Activated CD8-positive, alpha-beta memory T cell treated with anti-CD3 and anti-CD28 coated beads, Interleukin-2, amount 50 U/mL, for 1 hour (primary cell): ENCODE measurements around the gene WSCD2.
"Not testable (repeated sequence)": the region's sequence is repeated elsewhere in the genome, so short reads cannot be mapped to it uniquely, and the experiment has no call there.

Experiments used
- DNase-seq: peaks from one replicate; pipeline ENCODE4 v3.0.0-alpha.2; 2020; ENCODE audit errors: extremely low read depth

Gene WSCD2

DNA sequence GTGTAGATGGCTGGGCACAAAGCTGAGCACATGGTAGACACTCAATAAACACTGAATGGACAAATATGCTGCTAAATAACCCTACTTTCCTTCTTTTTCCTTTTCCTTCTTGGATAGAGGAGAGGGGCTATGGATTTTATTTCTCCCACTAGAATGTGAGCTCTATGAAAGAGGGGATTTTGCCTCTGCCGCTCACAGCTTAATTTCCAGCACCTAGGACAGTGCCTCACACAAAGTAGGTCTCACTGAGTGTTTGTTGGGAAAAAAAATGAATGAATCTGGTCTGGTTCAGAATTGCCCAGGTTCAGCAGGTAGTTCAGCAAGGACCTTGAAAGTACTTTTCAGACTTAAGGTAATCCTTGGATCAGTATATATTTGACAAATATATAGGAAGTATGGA lies 65.5 kb downstream of the WSCD2 start:
- DNase-seq, result no peak

DNA sequence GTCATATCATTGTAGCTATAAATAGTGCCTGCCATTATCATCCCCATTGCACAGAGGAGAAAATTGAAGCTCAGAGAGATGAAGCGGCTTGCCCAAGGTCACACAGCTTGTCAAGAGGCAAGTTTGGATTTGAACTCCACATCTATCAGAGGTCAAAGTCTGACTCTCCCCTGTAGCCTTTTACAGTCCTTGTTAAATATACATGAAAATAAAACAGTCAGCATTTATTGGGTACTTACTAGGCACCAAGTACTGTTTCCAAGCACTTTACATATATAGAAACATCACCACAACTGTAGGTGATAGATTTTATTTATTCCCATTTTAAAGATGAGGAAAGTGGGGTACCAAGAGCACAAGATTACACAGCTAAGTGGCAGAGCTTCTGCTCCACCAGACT lies 67.2 kb downstream of the WSCD2 start:
- no peak for DNase-seq

DNA sequence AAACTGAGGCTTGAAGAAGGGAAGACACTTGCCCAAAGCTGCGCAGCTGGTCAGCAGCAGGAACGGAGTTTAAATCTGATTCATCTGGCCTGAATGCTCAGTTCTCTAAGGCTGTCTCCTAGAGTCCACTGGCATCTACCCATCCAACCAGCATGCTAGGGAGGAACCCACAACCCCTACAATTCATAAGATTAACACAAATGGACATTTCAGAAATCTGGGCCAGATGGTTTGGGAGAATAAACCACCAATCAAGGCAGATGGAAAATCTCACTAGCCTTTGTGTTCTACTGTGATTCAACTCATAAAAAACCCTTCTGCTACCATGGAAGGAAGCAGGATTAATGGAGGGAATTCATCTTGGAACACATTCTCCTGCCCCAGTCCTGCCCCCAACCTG lies 67.8 kb downstream of the WSCD2 start:
- DNase-seq, result no peak

DNA sequence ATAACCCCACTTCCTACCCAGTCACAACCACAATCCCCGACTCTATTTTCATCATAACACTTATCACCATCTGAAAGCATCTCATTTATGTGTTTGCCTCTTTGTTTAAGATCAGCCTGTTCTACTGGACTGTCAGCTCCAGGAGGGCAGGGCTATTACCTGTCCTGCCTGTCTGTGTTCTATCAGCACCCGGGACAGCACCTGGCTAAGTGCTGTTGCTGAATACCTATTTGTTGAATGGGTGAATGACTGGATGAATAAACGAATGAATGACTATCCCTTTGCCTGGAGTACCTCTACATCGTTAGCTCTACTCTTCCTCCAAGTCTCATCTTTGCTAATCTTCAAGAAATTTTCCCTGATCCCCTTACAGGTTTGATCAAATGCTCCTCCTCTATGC lies 69.0 kb downstream of the WSCD2 start:
- no peak for DNase-seq

DNA sequence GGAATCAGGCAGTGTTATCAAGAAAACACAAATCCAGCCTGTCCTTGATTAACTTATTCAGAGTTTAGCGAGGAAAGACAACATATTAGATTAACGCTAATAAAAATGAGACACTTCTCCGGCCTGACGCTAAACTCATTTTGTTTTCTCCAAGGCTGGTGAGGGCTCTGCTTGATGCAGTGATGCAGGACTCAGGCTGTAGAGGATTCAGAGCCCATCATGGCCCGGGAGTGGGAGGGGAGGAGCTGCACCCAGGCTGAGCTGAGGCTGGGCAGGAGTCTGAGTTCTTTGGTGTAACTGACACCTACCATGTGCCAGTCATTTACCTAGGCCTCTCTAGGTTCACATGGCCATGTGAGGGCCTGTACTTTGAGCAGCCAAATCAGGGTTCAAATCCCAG lies 70.0 kb downstream of the WSCD2 start:
- DNase-seq, result no peak

DNA sequence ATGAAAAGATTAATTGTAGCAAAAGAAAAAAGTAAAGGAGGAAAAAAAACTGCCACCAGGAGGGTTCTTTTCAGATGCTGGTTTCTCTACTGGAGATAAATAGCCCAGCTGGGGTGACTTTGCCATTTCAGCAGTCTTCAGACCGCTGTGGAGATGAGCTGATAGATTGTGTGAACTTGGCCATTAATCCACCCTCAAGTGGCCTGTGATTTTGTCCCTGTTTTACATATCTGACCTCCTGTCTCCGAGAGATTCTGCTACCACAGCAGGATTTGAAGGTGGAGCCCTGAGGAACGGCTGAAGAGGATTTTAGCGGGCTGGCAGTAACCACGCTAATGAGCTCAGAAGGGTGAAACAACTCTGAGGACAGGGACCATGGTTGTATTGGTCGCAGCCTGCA lies 72.7 kb downstream of the WSCD2 start:
- no peak for DNase-seq

DNA sequence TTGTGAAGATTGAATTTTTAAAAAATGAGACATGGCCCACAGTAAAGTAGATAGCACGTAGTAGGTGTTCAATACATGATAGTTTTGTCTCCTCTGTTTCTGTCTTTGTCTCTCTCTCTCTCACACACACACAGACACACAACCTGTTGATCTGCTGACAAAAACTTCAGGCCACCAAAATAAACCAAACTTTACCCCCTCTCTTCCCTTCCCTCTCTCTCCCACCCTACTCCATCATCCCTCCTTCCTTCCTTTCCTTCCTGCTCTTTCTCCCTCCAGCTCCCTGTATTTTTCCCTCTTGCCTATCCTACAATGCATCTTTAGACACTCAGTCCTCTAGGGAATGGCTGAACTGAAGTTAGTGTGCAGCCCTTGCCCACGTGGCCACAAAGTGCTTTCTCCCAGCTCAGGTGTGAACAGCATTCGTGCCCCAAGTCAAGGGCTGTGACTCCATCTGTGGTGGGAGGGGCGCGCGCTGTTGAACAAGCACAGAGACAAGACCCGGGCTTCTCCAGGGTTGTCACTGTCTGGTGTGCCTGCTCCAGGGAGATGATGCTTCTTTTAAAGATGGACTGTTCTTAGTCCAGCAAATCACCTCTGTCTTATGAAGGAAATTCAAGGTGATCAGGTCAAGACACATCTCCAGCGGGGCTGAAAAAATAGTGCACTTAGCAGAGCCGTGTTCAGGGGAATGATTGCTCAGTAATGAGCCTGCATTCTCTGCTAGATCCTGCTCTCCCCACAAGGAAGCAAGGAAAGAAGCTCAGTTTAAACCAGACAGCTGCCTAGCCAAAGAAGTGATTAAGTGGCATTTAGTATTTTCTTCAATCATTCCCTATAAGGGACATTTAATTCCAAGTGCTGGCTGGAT lies 75.3 kb downstream of the WSCD2 start:
- no peak for DNase-seq

DNA sequence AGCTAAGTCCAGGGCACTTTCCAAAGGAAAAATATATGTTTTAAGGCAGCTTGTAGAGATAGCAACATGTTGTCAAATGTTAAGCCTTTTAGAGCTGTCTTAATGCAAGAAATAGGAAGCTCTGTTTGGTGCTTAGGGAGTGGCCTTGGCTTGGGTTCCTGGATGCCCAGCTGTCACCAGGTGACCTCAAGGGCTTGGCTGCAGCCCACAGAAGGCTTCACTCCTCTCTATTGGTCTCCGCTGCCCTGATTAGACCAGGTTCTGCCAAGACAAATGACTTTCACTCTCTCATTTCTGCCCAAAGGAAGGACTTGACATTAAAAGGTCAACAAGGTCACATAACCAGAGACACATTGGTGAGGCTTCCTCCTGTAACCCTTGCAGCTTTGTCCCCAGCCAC lies 76.8 kb downstream of the WSCD2 start:
- no peak for DNase-seq

DNA sequence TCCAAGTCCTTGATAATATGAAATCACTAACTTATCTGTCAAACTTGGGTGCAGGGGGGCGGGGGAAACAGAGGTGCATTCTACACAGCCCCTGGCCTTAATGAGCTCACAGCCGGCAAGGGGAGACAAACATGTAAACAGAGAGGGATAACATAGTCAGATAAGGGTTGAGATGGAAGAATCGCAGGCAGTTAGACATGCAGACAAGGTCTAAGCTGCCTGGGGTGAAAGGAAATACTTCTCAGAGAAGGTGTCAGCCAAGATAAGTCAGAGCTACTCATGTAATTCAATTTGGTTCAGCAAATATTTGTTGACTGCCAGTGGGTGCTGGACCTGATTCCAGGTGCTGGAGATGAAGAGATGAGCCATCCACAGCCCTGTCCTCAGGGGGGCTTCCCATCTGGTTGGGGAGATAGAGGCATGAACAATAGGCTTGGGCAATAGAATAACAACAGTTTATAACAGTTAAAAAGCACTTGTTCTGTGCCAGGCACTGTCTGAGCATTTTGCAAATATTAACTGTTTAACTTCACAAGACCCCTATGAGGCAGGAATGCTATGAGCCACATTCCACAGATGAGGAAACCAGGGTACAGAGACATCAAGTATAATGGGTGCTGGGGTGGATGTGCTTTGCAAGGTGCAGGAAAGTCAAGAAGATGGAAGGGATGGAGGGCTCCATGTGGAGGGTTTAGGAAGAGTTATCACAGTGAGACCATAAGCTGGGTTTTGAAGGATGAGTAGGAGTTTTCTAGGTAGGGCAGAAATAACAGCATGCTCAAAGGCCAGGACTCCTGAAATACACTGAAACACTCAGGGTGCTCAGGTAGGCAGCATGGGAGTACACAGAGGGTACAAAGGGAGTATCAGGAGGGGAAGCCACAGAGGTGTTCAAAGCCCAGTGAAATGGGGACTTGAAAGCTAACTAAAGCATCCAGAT lies 79.0 kb downstream of the WSCD2 start:
- DNase-seq, result no peak

DNA sequence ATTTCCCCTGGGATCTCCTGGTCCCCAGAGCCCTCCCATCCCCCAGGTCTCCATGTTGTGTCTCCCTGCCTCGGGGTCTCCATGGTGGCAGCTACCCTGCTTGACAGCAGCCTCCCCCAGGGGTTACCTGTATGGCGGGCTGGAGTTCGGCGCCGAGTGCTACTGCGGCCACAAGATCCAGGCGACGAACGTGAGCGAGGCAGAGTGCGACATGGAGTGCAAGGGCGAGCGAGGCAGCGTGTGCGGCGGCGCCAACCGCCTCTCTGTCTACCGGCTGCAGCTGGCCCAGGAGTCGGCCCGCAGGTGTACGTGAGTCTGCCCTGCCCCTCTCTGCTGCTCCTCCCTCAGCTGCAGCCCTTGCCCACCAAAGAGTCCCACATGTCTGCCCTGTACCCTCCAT lies 80.9 kb downstream of the WSCD2 start:
- DNase-seq, result no peak

DNA sequence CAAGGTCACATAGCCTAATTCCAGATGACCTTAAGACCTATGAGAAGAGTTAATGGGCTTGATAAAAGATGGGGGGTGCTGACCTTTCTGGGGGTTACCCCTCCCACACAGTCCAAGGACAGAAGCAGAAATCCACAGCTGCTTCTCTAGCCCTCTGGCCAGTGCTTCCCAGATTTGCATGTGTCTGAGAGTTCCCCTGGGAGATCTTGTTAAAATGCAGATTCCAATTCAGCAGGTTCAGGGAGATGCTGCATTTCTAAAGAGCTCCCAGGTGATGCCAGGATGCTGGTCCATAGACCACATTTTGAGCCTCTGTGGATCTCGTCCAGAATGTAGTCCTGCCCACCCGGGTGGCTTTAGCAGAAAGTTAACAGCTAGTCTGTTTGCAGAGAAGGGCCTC lies 82.1 kb downstream of the WSCD2 start:
- no peak for DNase-seq

DNA sequence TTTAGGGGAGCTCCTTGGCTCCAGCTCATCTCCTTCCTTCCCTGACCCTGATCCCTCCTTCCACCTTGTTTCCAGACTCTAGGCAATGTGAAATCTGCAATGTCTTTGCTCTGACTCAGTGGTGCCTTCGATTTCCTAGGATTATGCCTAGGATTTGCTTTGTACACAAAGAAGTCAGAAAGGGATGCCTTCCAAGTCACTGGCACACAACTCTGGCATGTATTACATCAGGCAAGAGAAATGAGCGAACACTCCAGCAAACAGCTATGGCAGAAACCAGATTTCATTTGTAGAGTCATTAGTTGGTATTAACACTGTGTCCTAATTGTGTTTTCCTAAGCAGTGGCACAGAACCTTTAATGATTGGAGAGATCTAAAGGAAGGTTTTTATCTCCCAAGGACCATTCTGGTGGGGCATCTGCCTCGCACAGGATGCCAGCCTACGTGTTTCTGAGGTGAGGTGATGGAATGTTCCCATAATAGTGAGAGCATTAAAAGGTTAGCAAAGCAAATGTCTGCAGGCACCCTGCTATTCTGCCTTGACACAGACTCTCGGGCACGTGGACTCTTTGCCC lies 84.9 kb downstream of the WSCD2 start:
- no peak for DNase-seq

DNA sequence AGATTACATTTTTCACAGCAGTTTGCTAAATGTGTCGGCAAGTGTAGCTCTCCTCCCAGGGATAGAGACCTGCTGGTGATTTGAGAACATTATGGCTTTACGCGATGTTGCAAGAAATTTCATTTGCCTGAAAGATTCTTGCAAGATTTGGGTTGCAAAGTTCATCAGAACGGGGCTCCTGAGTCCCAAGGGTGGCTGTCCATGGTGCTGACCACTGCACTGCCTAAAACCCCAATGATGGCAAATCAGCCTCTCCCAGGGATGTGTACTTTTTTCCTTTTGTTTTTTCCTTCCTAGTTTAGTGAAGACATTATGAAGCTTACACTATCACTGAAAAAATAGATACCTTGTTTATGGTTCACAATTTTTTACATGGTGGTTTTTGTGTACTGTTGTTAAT lies 85.4 kb downstream of the WSCD2 start:
- DNase-seq, result no peak

DNA sequence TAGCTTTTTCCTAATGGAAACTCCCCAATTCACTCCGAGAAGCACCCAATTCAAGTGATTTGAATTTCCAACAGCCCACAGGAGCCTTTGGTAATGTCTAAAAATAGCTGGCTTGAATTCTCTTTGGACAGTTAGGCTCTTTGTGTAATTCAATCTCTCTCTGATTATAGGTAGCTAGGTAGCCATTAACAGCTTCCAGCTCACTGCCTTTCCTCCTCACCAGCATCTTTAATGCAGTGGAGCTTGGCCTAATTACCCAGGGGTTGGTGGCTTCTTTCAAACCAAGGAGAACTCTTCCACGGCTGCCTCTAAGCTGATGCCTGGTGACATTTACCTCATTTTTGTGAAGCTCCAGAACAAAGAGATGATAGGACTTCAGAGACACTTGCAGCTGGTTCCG lies 86.4 kb downstream of the WSCD2 start:
- no peak for DNase-seq

DNA sequence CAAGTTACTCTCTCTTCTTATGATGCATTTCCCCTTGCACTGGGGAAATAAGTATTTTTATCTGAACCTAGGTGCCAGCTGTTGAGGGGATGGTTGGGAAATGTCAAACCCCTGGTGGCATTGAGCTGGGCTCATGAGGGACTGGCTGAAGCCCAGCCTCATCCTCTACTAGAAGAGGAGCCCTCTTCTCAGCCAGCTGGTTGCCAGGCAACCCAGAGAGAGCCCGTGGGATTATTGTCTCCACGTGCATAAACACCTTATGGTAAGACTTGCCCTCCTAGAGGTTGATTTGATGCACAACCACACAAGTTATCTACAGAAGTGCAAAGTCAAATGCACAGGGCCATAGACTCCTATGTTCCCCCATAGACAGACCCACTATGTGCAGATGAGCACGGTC lies 89.8 kb downstream of the WSCD2 start:
- DNase-seq, result no peak

DNA sequence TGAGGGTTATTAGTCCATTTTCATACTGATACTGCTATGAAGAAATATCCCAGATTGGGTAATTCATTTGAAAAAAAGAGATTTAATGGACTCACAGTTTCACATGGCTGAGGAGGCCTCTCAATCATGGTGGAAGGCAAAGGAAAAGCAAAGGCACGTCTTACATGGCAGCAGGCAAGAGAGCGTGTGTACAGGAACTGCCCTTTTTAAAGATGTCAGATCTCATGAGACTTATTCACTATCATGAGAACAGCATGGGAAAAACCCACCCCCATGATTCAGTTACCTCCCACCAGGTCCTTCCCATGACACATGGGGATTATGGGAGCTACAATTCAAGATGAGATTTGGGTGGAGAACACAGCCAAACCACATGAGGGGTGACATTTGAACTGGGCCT lies 96.0 kb downstream of the WSCD2 start:
- not testable (repeated sequence) for DNase-seq

DNA sequence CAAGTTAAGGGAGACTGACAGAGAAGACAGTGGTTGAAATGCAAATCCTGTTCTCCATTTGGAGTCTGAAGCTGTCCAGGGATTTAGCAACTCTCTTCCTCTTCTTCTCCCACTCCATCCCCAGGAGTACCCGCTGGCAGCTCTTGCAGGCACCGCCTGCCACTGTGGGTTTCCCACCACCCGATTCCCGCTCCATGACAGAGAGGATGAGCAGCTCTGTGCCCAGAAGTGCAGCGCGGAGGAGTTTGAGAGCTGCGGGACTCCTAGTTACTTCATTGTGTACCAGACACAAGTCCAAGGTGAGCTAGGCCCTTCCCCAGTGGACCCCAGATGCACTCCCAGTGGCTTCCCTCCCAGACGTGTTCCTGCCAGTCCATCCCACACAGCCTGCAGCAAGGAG lies 97.8 kb downstream of the WSCD2 start:
- no peak for DNase-seq

DNA sequence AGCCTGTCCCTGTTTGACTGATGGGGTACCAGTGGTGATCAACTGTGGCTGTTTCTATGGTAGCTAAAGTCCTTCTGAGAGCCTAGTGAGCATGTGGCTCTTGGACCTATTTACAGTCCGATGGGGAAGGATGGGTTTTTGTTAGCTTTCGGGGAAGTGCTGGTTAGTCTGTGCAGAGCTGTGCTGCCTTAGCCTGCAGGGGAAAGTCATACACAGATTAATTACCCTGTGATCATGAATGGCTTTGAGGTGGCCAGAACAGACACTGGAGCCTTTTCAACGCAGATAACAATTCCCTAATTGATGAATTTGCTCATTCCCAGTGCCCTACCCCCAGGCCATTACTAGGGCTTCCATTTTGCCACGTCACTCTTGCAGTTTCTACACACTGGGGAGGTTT lies 99.7 kb downstream of the WSCD2 start:
- no peak for DNase-seq

DNA sequence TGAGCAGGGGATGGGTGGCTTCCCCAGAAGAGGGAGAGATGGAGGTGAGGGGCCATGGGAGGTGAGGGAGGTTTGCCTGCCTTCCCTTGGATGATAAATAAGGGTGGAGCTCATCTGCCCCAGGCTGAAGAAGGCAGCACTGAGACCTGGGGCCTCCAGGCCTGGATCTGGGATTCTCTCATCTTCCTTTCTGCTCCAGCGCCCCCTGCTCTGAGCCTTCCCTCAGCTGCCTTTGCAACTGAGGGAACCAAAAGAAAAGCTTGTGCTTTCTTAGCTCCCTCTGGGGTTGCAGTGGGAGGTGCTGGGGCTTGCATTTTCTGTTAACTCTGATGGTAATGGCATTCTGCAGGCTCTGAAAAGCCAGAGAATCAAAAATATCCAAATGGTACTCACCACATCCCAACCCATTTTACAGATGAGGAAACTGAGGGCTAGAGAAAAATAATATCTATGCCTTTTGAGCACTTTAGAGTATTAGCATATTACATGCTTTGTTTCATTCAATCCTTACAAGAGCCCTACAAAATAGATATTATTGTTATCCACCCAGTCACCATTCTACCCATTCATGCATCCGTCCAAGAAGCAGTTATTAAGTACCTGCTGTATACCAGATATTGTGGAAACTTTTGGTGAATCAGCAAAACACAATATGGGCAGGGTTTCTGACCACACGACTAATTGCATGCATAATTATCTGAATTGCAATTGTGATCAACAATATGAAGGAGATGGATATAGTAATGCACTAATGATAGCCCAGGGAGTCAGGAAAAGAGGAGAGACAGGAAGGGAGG lies 102.2 kb downstream of the WSCD2 start:
- no peak for DNase-seq

DNA sequence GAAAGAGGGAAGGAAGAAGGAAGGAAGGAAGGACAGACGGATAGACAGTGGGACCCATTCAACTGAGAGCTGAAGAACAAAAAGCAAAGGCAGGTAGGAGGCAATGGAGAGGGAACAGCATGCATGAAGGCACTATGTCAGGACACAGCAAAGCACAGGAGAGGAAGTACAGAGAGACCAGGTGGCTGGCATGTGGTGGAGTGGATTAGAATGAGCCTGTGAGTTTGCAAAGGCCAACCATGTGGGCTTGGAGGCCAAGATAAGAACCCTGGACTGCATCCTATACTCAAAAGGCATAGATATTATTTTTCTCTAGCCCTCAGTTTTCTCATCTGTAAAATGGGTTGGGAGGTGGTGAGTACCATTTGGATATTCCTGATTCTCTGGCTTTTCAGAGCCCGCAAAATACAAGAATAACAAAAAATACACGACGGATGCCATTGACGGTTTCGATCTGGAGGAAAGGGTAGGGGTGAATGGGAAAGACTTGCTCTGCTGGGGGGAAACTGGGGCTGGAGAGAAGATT lies 102.9 kb downstream of the WSCD2 start:
- DNase-seq, result no peak

DNA sequence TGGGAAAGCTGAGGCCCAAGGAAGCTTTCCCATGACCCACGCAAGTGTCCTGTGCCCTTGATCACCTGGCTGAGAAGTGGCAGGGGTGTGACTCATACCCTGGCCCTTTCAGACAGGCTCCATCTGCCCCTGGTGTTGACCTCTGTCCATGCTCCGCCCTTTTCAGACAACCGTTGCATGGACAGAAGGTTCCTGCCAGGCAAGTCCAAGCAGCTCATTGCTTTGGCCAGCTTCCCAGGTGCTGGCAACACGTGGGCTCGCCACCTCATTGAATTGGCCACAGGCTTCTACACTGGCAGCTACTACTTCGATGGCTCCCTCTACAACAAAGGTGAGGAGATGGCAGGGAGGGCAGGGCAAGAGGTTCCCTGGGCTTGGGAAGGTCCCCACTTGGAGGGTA lies 103.5 kb downstream of the WSCD2 start:
- DNase-seq, result no peak

DNA sequence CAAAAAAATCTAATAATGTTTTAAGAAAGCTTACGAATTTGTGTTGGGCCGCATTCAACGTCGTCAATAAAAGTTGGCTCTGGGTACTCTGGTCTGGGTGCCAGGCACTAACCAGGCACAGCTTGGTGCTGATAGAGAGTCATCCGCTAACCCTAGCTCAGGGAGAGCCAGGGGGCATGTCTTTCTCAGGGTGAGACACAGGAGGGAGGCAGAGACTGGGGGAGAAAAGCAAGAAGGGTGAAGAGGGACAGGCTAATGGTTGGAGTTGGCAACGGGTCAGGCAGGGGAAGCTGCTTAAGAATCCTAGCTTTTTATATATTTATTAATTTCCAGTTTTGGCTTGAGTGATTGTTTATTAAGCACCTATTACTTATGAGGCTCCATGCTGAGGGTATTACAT lies 105.1 kb downstream of the WSCD2 start:
- DNase-seq, result no peak
